HG03045 (cell line): ENCODE results near the gene ASH1L.
"Not testable (repeated sequence)": the region's sequence is repeated elsewhere in the genome, so short reads cannot be mapped to it uniquely, and the experiment has no call there.

ENCODE experiments used
- ATAC-seq: cut with Tn5 transposase; IDR thresholded peaks from one replicate; pipeline ENCODE4 v1.9.1; 2021; ENCODE audit warnings: mild to moderate bottlenecking, moderate library complexity; ENCODE audit not compliant: unreplicated experiment

Gene ASH1L

GRCh38 chr1:155499263-155499662 is 63.3 kb downstream of the ASH1L start:
- no peak for ATAC-seq

GRCh38 chr1:155493595-155493994 is 69.0 kb downstream of the ASH1L start:
- ATAC-seq: not testable (repeated sequence)

GRCh38 chr1:155488419-155488818 is 74.2 kb downstream of the ASH1L start:
- not testable (repeated sequence) for ATAC-seq

- no peak for ATAC-seq
These were observed 75.1 kb downstream of the ASH1L start for GRCh38 chr1:155487541-155487940.

GRCh38 chr1:155486952-155487351 is 75.7 kb downstream of the ASH1L start:
- not testable (repeated sequence) for ATAC-seq

GRCh38 chr1:155485945-155486344 is 76.7 kb downstream of the ASH1L start:
- ATAC-seq: no peak

- no peak for ATAC-seq
These were observed 77.4 kb downstream of the ASH1L start for GRCh38 chr1:155485222-155485621.

- no peak for ATAC-seq
These were observed 80.8 kb downstream of the ASH1L start for GRCh38 chr1:155481741-155482241.

GRCh38 chr1:155479205-155479604 is 83.4 kb downstream of the ASH1L start:
- ATAC-seq: no peak

- ATAC-seq: no peak
These were observed 84.2 kb downstream of the ASH1L start for GRCh38 chr1:155478270-155478852.

GRCh38 chr1:155474146-155474545 is 88.5 kb downstream of the ASH1L start:
- no peak for ATAC-seq

GRCh38 chr1:155473151-155473821 is 89.3 kb downstream of the ASH1L start:
- ATAC-seq: no peak

- no peak for ATAC-seq
These were observed 90.0 kb downstream of the ASH1L start for GRCh38 chr1:155472491-155473083.

GRCh38 chr1:155471891-155472290 is 90.7 kb downstream of the ASH1L start:
- ATAC-seq: no peak

GRCh38 chr1:155471026-155471425 is 91.6 kb downstream of the ASH1L start:
- no peak for ATAC-seq

- no peak for ATAC-seq
These were observed 95.6 kb downstream of the ASH1L start for GRCh38 chr1:155466996-155467395.

GRCh38 chr1:155466617-155466972 is 96.0 kb downstream of the ASH1L start:
- ATAC-seq: no peak

GRCh38 chr1:155463865-155464650 is 98.5 kb downstream of the ASH1L start:
- no peak for ATAC-seq

GRCh38 chr1:155458111-155458510 is 104.5 kb downstream of the ASH1L start:
- ATAC-seq: no peak

GRCh38 chr1:155457266-155457665 is 105.3 kb downstream of the ASH1L start:
- no peak for ATAC-seq

GRCh38 chr1:155455588-155456195 is 106.9 kb downstream of the ASH1L start:
- ATAC-seq: no peak
